ENCODE results near the gene PDZRN4.

The PDZRN4 gene

DNA sequence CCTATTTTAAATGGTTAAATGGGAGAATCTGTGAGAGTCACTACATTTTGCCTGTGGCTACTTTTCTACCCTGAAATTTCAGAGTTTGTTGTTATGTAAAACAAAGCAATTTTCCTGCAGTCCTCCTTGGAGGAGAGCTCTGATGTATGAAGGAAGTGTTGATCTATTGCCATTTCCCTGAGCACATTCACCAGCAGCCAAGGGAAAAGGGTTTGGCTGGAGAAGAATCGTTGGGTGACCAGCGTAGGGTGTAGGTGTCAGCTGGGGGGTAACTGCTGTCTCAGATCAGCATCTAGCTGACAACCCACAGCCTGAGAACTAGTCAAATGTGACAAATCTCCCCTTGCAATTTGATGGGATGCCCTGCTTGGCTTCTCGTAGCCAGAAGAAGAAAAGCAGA lies 230.5 kb downstream of the PDZRN4 start:
- H3K9ac ChIP-seq (ENCODE audit: low read length): no peak overlapping the region
- no peak overlapping the region for H2AFZ ChIP-seq (ENCODE audit: low read depth, low read length, severe bottlenecking)
- no peak overlapping the region for H3K4me3 ChIP-seq (ENCODE audit: insufficient read depth, low read length, poor library complexity, severe bottlenecking)
- H3K9me3 ChIP-seq (ENCODE audit: insufficient read depth, low read length): no peaks in the 10 kb centered on the region
- no peak overlapping the region for H3K27ac ChIP-seq (ENCODE audit: low read depth, low read length)
- no peaks in the 10 kb centered on the region for H3F3A ChIP-seq (ENCODE audit: insufficient read depth)
- no peaks in the 10 kb centered on the region for H4K20me1 ChIP-seq (ENCODE audit: low read depth, low read length)
- no peak overlapping the region for H3K4me2 ChIP-seq (ENCODE audit: low read depth, low read length, poor library complexity, severe bottlenecking)
- H3K9me2 ChIP-seq (replicated peaks; ENCODE audit: insufficient read depth, low read length): no peaks in the 10 kb centered on the region
- H3K79me2 ChIP-seq (ENCODE audit: insufficient read depth, low read length): no peaks in the 10 kb centered on the region
- H3K36me3 ChIP-seq (ENCODE audit: low read length): no peaks in the 10 kb centered on the region
- TF ChIP-seq EZH2phosphoT487 (conservative IDR thresholded peaks at IDR 0.05; ENCODE audit: low read length): no peak
- TF ChIP-seq, protein P1, sequence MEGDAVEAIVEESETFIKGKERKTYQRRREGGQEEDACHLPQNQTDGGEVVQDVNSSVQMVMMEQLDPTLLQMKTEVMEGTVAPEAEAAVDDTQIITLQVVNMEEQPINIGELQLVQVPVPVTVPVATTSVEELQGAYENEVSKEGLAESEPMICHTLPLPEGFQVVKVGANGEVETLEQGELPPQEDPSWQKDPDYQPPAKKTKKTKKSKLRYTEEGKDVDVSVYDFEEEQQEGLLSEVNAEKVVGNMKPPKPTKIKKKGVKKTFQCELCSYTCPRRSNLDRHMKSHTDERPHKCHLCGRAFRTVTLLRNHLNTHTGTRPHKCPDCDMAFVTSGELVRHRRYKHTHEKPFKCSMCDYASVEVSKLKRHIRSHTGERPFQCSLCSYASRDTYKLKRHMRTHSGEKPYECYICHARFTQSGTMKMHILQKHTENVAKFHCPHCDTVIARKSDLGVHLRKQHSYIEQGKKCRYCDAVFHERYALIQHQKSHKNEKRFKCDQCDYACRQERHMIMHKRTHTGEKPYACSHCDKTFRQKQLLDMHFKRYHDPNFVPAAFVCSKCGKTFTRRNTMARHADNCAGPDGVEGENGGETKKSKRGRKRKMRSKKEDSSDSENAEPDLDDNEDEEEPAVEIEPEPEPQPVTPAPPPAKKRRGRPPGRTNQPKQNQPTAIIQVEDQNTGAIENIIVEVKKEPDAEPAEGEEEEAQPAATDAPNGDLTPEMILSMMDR (IDR thresholded peaks at IDR 0.05; ENCODE audit: insufficient read depth, low read length, poor library complexity, severe bottlenecking): no peak
- H3K27me3 ChIP-seq (ENCODE audit: low read length): no peaks in the 10 kb centered on the region

DNA sequence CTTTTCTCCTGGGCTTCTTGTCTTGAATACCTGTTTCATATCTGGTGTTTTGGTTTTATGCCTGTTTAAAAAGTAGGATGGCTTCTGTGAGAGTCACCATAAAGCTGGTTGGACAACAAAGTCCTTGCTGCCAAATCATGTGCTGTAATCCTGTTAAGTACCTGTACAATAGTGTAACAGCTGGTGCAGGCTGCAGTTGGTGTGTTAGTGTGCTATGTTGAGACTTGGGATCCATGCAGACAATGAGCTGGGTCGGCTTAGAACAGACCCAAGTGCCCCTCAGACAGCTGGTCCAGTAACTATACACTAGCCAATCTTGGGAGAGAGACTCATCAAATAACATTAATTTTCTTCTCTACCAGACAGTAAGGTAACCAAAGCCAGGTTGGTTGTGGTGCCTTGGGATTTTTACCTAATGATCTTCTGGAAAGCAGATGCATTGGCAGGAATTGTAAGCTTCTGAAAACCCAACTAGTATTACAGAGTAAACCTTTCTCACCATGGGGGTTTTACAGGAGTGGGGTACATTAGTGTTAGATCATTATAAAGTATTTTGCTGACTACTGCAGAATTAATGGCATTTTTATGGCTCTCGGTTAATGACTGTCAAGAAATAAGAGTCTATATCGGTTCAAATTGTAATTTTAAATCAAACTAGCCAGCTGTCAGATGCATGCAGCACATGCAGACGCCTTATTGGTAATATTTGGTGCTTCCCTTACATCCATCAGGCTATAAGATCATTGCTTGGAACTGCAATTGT lies 231.2 kb downstream of the PDZRN4 start:
- Histone ChIP-seq H3F3A (ENCODE audit: insufficient read depth) (no peaks in the 10 kb centered on the region), H3K4me3 (ENCODE audit: insufficient read depth, low read length, poor library complexity, severe bottlenecking) (no peak overlapping the region), H3K4me2 (ENCODE audit: low read depth, low read length, poor library complexity, severe bottlenecking) (no peak overlapping the region)

DNA sequence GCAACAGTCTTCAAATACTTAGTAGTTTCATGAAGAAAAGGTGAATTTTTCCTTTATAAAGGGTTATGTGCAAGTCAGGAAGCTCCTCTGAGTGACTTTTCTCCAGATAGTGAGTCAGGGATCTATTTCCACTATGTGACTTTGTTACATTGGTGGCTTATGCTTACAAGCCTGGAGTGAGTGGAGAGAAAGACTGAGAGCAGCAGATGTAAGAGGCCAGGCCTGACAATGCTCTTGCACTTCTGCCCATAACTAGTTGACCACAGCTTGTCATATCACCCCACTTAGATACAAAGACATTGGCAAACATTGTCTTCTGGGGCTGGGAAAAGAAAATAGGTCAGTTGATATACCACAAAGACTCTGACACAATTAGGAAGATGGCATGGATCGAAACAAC lies 236.5 kb downstream of the PDZRN4 start:
- no peak for TF ChIP-seq EZH2phosphoT487 (conservative IDR thresholded peaks at IDR 0.05; ENCODE audit: low read length)
- TF ChIP-seq, protein P1 (IDR thresholded peaks at IDR 0.05; ENCODE audit: insufficient read depth, low read length, poor library complexity, severe bottlenecking): no peak
- Histone ChIP-seq H3K27me3 (ENCODE audit: low read length) (no peaks in the 10 kb centered on the region), H2AFZ (ENCODE audit: low read depth, low read length, severe bottlenecking) (no peak overlapping the region), H3K4me3 (ENCODE audit: insufficient read depth, low read length, poor library complexity, severe bottlenecking) (no peak overlapping the region), H3K27ac (ENCODE audit: low read depth, low read length) (no peak overlapping the region), H3K9me3 (ENCODE audit: insufficient read depth, low read length) (no peaks in the 10 kb centered on the region), H3K9me2 (replicated peaks; ENCODE audit: insufficient read depth, low read length) (no peaks in the 10 kb centered on the region), H3K36me3 (ENCODE audit: low read length) (no peaks in the 10 kb centered on the region), H3F3A (ENCODE audit: insufficient read depth) (no peaks in the 10 kb centered on the region), H3K9ac (ENCODE audit: low read length) (no peak overlapping the region), H3K79me2 (ENCODE audit: insufficient read depth, low read length) (no peaks in the 10 kb centered on the region), H3K4me2 (ENCODE audit: low read depth, low read length, poor library complexity, severe bottlenecking) (no peak overlapping the region), H4K20me1 (ENCODE audit: low read depth, low read length) (no peaks in the 10 kb centered on the region)

More for the DNA sequence above, 231.2 kb downstream of the PDZRN4 start:
- H3K9ac ChIP-seq (ENCODE audit: low read length): no peak overlapping the region
- H3K9me3 ChIP-seq (ENCODE audit: insufficient read depth, low read length): no peaks in the 10 kb centered on the region
- no peak overlapping the region for H2AFZ ChIP-seq (ENCODE audit: low read depth, low read length, severe bottlenecking)
- H3K36me3 ChIP-seq (ENCODE audit: low read length): no peaks in the 10 kb centered on the region
- no peaks in the 10 kb centered on the region for H3K27me3 ChIP-seq (ENCODE audit: low read length)
- TF ChIP-seq EZH2phosphoT487 (conservative IDR thresholded peaks at IDR 0.05; ENCODE audit: low read length): no peak
- TF ChIP-seq, protein P1 (IDR thresholded peaks at IDR 0.05; ENCODE audit: insufficient read depth, low read length, poor library complexity, severe bottlenecking): no peak
- H3K79me2 ChIP-seq (ENCODE audit: insufficient read depth, low read length): no peaks in the 10 kb centered on the region
- no peaks in the 10 kb centered on the region for H3K9me2 ChIP-seq (replicated peaks; ENCODE audit: insufficient read depth, low read length)
- no peaks in the 10 kb centered on the region for H4K20me1 ChIP-seq (ENCODE audit: low read depth, low read length)
- no peak overlapping the region for H3K27ac ChIP-seq (ENCODE audit: low read depth, low read length)
